Superior temporal gyrus (tissue), 1 donor: ENCODE results near the gene PTPRN2.

Source experiments
- DNase-seq: peaks from one replicate; pipeline ENCODE4 v3.0.0-alpha.2; 2016; ENCODE audit errors: extremely low spot score

PTPRN2 gene

DNA sequence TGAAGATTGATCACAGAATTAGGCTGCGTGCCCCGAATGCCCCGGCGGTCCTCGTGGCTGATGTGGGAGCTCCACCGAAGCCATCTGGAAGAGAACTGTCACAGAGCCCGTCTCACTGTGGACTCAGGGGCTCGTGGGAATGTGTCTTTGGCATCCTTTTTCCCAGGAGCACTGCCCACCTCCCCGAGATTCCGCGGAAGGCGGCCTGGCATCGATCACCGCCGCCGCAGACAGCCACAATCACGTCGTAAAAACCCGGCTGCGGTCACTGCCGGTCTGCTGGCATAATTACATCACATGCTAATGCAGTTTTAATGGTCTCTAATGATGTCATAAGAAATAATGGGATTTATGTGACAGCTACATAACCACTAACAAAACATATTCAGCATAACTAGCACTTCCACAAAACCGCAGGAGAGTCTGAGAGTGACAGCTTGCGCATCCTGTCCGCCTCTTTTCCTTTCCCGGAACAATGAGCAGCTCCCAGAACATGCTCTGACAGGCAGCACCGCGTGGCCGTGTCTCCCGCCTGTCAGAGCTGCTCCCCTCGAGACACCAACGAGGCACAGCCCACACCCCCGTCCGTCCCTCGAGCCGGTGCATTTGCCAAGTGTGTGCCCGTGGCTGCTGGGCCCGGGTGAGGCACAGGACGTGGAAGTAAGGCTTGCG is 490.0 kb downstream of the PTPRN2 start:
- no peak for DNase-seq

DNA sequence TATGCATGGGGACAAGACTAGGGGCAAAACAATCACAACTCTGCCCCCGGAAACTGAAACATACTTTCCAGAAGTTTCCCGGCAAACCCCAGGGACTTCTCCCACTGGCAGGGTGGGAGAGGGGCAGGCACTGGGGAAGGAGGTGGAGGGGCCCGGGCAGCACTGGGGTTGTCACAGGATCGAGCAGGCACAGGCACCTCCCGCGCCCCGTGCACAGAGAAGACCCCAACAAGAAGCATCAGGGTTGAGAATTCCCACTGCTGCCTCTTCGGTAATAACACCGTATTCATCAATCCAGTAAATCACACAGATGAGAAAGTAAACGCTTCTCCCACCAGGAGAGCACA is 490.5 kb downstream of the PTPRN2 start:
- DNase-seq: no peak

DNA sequence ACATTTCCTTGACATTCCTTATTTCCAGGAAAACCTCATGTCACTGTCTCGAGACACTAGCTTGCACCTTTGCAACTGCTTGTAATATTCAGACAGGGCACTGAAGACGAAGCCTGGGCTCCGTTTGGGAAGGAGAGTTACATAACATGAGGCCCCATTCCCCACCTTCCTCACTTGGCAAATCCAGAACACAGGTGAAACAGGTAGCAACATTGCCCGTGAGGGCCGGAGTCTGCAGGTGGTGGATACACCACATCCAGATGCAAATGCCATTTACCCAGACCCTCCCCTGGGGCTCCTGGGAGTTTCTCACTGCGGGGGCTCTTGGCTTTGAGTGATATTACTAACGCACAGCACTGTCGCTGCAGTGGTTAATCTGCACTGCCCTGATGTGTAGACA is 491.0 kb downstream of the PTPRN2 start:
- no peak for DNase-seq

DNA sequence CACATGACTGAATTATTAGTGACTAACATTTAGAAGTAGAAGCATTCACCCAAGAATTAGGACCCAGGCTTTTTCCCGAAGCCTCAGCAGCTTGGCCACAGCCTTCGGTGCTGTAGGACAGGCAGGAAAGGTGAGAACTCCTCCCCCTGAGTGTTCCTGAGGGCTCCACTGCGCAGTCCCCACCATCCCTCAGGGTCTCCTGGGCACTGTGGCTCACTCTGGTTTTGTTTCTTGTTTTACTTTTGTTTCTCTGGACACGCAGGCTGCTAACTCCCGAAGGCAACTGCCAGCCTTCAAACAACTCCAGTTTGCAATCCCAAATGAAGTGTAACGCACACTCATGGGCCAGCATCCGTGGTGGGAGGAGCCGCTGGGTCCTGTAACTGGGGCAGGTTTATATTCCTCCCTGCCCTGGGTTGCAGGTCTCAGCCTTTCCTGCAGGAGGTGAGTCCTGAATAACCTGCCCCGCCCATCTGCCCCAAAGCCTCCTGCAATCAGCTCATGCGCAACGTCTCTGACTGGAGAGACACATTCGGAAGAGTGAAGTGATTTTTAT is 492.9 kb downstream of the PTPRN2 start:
- DNase-seq: no peak

DNA sequence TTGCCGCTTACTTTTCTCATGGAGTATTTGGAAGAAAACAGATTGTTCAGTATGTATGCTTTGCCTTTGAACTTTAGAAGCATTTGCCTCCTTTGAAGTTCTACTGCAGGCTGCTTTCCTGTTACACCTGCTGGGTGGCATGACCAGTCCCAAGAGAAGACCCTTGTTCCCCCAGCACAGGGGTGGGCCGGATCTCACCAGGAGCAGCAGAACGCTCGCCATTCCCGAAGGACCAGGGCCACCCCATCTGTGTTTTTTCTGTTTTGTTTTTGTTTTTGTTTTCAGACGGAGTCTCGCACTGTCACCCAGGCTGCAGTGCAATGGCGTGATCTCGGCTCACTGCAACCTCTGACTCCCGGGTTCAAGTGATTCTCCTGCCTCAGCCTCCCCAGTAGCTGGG is 493.6 kb downstream of the PTPRN2 start:
- no peak for DNase-seq

DNA sequence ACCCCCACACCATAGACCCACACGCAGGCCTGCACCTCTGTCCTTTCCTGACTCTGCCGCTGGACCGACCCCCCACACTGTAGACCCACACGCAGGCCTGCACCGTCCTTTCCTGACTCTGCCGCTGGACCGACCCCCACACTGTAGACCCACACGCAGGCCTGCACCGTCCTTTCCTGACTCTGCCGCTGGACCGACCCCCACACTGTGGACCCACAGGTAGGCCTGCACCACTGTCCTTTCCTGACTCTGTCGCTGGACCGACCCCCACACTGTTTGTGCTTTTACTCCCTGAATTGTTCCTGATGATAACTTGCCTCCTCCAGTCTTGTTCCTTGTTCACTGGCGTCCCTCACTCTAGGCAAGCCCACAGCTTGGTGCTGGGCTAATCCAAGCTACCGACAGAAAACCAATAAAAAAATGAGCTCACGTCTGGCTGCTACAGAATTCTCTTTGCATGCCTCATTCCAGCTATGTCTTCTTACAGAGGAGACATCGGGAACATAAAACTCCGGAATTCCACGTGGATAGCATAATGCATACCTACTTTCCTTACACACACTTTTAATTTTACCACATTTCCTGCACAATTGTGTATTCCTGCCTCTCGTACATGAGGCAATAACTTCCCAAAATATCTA is 494.3 kb downstream of the PTPRN2 start:
- no peak for DNase-seq

DNA sequence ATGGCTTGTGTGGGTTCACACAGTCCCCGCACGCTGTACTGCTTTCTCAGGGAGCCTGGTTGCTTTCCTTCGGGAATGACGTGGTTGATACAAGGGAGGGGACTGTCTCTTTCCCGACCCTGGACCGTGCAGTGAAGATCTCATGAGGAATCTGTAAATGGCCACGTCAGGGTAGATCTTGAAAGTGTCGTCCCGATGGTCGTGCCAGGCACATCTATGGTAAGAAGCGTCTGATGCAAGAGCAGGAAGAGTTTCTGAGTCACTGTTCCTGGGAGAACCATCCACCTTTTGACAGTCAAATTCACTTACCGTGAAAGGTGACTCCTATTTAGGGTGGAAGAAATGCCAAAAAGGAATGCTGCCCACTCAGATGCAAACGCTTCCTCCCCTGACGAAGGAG is 500.4 kb downstream of the PTPRN2 start:
- no peak for DNase-seq

DNA sequence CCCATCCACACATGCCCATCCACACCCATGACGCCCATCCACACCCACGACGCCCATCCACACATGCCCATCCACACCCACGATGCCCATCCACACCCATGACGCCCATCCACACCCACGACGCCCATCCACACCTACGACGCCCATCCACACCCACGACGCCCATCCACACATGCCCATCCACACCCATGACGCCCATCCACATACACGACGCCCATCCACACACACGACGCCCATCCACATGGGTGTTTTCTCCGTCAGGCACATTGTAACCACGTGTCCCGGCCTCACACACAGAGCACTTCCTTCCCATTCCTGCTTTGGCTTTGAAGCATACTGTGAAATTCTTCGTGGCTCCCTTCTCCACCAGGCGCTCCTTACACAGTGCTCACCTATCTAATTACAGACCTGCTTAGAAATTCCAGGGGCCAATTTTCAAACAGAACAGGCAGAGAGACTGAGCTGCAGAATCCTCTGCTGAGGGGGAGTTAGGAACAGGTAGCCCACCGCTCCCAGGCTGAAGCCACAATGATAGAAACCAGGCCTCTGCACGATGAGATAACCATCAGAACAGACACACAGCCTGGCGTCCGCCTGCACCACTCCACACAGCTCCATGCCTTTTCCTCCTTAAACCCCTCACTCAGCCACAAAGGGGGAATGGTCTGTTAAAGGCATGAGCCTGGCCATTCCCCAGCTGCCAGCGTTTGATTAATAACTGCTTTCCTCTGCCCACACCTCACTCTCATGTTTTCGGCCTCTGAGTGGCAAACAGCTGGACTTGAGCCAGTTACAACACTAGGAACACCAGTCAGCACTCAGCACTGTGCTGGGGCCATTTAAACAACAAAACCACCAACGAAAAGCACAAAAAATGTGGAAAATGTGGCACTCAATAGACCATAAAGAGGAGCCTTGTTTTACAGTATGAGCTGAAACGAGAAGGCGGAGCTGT is 501.6 kb downstream of the PTPRN2 start:
- DNase-seq: no peak

DNA sequence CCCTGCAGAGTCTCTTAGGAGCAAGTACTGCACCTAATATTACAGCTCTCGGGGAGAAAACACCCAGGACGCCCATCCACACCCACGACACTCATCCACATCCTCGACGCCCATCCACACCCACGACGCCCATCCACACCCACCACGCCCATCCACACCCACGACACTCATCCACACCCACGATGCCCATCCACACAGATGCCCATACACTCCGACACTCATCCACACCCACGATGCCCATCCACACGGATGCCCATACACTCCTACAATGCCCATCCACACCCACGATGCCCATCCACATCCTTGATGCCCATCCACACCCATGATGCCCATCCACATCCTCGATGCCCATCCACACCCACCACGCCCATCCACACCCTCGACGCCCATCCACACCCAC is 503.1 kb downstream of the PTPRN2 start:
- DNase-seq: no peak

DNA sequence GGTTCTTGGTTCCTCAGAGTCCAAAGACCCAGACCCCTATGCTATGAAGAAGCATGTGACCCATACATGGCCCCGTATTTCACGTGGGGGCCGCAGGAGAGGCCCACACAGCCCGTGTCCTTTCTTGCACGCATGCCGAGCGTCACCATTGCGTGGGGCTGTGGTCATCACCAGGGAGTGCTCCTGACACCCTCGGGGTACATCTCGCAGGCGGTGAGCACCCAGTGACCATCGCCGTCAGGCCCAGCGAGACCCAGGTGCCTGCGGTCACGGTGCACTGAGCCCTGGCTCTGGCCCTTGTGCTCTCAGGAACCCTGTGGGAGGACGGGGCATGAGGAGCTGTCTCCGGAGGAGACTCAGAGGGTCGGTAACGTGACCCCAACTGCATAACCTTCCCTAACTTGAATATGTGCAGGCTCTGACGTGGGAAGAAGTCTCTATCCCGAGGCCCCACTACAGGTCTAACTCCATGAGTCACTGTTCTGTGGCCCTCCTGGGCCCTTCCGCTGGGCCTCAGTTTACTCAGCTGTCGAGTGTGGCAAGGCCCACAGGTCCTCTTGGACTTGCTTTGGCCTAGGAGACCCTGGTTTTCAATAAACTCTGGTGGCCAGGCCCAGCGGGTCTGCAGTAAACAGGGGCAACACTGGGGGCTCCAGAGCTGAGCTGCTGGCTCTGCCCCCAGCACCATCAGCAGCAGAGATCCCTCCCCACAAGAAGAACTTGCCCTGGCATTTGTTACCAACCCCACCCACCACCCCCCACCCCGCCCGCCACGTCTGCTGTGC is 503.9 kb downstream of the PTPRN2 start:
- no peak for DNase-seq

DNA sequence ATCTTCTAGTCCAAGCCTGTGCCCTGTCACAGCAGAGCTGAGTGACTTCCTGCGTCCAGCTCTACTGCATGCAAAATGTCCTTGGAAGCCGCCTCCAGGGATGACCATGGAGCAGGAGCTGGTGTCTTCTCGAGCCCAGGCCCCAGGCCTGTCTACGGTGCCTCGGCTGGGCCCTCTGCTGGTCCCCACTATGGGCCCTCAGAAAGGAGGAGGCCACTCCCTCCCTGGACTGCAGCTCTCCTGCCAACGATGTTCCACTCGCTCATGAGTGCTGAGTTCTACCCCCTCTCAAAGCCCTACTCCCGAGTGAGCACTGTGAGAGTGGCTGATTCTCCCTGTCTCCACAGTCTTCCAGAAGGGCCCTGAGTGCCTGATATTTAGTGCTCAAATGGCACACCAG is 504.9 kb downstream of the PTPRN2 start:
- no peak for DNase-seq

DNA sequence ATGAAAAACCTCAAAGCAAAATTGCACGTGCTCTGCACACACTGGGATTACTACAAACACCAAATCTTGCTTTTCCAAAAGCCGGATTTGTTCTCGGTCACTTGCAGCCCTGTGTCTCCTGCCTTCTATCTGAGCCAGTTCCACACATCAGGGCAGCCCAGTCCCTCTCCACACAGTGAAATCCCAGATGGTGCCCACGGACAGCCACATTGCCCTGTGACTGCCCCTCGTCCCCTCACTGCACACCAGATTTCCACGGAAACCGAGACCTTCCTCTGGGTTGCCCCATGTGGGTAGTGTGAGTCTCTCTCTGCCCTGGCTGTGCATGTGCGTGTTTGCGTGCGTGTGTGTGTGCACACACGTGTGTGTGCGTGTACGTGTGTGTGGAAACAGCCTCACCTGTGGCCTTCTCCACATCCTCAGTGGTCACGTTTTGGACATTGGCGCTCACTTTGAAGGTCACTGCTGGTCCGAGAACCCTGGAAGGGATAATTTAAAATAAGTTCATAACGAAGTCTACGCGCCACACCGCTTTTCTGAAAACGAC is 506.7 kb downstream of the PTPRN2 start:
- no peak for DNase-seq

DNA sequence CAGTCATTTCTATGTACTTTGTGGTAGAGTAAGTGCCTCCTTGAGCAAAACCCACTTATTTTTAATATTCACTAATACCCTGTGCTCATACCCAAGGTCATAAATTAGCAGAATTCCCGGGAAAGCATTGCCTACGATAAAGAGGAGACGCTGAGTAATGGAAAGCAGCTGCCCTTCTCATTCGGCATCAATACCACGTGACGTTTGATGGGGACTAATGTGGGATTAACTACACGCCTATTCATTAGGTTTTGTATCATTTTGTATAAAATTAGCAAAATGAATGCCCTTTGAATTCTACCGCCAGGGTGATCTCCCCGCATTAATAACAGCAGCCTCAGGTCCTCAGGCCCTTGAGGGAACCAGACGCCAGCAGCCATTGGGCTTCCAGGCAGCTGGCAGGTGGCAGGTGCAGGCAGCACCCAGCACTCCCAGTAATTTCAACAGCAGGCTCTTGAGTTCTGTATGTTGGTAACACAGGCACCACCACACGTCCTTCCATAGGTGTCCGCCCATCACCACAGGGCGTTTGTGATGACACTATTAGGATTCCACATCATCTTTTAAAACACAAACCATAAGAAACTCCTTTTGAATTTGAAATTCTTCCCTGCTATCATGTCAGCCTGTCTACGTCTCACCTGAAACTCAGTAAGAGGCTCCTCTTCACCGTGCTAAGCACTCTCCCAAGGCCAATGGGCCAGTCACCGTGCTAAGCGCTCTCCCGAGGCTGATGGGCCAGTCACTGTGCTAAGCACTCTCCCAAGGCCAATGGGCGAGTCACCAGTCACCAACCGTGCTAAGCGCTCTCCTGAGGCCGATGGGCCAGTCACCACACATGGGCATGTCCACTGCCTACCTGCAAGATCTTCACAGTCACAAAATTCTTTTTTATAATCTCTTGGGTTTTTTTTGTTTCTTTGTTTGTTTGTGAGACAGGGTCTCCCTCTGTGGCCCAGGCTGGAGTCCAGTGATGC is 509.4 kb downstream of the PTPRN2 start:
- no peak for DNase-seq

DNA sequence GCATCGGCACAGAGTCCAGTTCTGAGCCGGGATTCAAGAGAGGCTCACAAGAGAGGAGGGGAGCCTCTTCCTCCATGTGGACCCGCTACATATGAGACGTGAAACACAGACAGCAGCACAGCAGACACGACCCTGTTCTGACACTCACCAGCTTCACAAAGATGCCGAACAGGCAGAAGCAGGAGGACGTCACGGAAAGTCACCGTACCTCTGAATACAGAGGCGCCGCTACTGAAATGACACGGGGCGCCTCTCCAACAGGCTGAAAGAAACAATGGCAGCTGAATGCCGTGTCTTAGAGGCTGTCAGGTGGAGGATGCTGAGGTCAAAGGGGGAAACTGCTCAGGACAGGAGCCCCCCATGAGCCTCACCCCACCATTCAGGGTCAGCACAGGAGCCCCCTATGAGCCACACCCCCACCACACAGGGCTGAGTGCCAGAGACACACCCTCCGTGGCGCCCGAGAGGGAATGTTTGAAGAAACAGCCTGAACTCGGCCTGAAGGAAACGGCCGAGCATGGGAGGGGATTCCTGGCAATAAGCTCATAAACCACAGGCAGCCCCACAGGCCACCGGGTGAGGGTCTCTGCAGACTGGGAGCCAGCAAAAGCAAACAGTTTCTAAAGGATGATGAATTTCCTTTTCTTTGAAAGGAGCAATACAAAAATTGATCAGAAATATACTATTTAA is 510.3 kb downstream of the PTPRN2 start:
- DNase-seq: no peak

DNA sequence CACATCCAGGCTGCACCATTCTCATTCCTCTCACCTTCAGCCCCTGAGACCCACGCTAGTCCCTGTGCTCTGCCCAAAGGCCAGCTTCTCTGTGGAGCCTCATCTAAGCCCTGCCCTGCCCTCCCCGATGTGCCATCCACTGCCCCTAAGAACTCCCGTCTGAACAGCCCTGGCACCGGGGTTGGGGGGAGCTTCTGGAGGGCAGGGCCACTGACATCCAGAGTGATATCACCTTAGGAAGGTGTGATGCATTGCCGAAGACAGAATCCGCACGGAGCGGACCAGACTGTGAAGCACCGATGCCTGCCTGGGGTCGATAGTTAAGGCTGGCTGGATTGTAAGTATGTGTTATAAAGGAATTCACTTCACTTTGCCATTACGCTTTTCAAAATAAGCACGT is 511.0 kb downstream of the PTPRN2 start:
- no peak for DNase-seq

DNA sequence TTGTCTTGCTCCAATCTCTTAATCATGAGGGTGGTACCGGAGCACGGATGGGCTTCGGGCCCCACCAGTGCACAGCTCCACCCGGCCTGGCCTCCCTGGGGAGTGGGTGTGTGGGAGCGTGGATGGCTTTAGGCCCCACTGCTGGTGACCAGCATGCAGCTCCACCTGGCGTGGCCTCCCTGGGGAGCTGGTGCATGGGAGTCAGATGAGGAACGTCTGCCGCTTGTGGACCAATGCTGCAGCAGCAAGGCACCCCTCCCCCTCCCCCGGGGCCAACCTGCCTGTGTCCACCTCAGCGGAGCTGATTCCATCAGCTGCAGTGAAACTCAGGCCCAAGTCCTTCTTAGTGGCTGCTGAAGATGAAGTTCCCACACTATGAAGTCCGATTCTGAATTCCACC is 511.4 kb downstream of the PTPRN2 start:
- no peak for DNase-seq

DNA sequence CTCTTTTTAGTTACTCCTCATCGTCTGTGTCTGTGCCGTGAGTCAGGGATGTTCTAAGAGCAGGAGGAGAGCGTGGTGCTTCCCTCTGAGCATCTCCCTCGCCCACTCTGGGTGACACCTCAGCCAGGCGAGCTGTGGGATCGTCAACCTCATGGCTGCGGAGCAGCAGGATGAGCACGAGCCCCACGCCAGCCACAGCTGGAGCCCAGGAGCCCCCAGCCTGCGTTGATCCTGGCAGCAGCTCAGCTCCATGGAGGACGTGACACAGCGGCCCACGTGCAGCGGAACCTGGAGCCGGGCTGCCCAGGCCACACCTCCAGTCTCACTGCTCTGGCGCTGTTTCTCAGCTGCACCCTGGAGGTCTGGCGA is 512.0 kb downstream of the PTPRN2 start:
- no peak for DNase-seq

DNA sequence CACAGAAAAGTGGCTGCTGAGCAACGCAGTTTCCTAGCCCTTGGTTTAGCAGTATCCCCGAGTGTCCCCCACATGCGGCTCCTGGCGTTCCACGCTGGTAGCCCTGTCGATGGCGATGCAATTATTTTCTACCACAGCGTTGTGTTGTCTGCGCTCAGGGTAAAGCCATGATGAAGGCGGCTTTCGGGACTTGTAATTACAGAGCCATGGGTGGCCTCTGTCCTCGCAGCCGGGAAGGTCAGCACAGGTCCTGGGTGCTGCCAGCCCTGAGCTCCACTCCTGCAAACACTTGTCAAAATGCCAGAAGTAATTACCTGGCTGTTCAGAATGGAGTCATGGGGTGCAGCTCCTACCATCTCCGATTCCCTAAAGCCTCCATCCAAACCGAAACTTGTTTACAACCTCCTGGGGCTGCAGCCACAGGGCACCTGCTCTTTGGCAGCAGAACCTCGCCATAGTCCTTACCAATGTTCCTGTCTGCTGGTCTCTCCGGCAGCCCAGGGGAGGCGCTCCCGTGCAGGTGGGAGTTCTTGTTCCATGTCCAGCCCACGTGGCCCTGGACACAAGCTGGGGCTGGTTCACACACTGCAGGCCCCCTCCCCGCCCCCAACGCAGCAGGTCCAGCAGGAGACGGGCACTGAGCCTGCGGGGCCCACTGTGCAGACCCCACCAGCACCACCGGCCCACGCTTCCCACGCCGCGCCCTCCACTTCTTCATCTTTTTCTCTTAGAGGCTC is 512.6 kb downstream of the PTPRN2 start:
- no peak for DNase-seq
